Ovary (tissue), 3 donors: ENCODE measurements around the gene ITPR1.

Experiments used
- EP300 ChIP-seq: sonication (generic); formaldehyde crosslinking; IDR thresholded peaks from one replicate; pipeline ENCODE4 v1.6.1; 2017; ENCODE audit warnings: antibody characterized with exemption
- POLR2A ChIP-seq: fragments of 450-650 bp; IDR thresholded peaks from one replicate; pipeline ENCODE4 v1.6.1; 2017; ENCODE audit warnings: antibody characterized with exemption, mild to moderate bottlenecking, moderate library complexity
- TF ChIP-seq, protein P1 (sequence below), 3 donors: fragments of 450-650 bp in 2 of 3; fragments of 200-600 bp in 1 of 3; IDR thresholded peaks; one replicate each; pipeline versions ENCODE4 v1.5.1 to v1.8.0; 2016 to 2022; ENCODE audit warnings: antibody characterized with exemption in 3 of 3, mild to moderate bottlenecking in 1 of 3
- donor health status: DM: no; HTN: no; CAD: no.

DNA sequence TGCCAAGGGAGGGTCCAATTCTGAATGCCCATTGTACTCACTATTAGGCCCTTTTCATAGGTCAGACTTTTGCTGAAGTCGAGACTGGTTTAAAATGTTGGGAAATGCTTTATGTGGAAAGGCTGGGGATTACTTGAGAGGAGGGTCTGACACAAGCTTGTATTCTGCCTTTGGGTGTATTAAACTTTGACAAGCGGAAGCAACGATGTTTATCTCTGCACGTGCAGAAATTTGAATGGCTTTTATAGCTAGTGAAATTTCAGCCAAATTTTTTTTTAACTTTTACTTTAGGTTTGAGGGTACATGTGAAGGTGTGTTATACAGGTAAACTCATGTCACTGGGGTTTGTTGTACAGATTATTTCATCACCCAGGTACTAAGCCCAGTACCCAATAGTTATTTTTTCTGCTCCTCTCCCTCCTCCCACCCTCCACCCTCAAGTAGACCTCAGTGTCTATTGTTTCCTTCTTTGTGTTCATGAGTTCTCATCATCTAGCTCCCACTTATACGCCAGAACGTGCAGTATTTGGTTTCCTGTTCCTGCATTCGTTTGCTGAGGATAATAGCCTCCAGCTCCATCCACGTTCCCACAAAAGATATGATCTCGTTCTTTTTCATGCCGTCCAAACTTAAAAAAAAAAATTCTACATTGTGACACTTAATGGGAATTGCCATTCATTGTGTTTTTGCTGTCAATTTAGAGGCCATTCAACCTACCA is 263.1 kb downstream of the ITPR1 start:
- TF ChIP-seq, protein P1, sequence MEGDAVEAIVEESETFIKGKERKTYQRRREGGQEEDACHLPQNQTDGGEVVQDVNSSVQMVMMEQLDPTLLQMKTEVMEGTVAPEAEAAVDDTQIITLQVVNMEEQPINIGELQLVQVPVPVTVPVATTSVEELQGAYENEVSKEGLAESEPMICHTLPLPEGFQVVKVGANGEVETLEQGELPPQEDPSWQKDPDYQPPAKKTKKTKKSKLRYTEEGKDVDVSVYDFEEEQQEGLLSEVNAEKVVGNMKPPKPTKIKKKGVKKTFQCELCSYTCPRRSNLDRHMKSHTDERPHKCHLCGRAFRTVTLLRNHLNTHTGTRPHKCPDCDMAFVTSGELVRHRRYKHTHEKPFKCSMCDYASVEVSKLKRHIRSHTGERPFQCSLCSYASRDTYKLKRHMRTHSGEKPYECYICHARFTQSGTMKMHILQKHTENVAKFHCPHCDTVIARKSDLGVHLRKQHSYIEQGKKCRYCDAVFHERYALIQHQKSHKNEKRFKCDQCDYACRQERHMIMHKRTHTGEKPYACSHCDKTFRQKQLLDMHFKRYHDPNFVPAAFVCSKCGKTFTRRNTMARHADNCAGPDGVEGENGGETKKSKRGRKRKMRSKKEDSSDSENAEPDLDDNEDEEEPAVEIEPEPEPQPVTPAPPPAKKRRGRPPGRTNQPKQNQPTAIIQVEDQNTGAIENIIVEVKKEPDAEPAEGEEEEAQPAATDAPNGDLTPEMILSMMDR (IDR thresholded peaks at IDR 0.05): no peak
- TF ChIP-seq POLR2A (no peak), EP300 (no peak)
